HepG2 (cell line): ENCODE data around the gene PTPRN. TPM values are rescaled to one million over a fixed set of nuclear protein-coding genes. Genes with fewer than 3 reads are reported as not detected.

Experiments
- BCLAF1 ChIP-seq: fragments of 450-650 bp; IDR thresholded peaks from 2 replicates; pipeline ENCODE4 v1.6.1; 2017; ENCODE audit warnings: mild to moderate bottlenecking
- DR1 ChIP-seq: sonication (generic); formaldehyde crosslinking; IDR thresholded peaks from 2 replicates; pipeline ENCODE4 v1.8.0; 2021; ENCODE audit warnings: mild to moderate bottlenecking, missing genetic modification reagents, inconsistent platforms
- ESRRA ChIP-seq: sonication (generic); formaldehyde crosslinking; IDR thresholded peaks from 2 replicates; pipeline ENCODE4 v1.5.1; 2020; ENCODE audit warnings: mild to moderate bottlenecking, low read depth, missing genetic modification reagents
- GLI4 ChIP-seq: sonication (generic); formaldehyde crosslinking; IDR thresholded peaks from 2 replicates; pipeline ENCODE4 v1.5.1; 2020; ENCODE audit warnings: missing genetic modification reagents, mild to moderate bottlenecking, moderate library complexity, borderline replicate concordance
- GPBP1L1 ChIP-seq: sonication (generic); formaldehyde crosslinking; IDR thresholded peaks from 2 replicates; pipeline ENCODE4 v1.5.0; 2020; ENCODE audit warnings: mild to moderate bottlenecking, missing genetic modification reagents
- HDAC2 ChIP-seq: sonication (generic); formaldehyde crosslinking; IDR thresholded peaks from 2 replicates; pipeline ENCODE4 v1.4.0; 2020; ENCODE audit warnings: missing genetic modification reagents
- HES4 ChIP-seq: sonication (generic); formaldehyde crosslinking; IDR thresholded peaks from 2 replicates; pipeline ENCODE4 v1.9.0; 2021; ENCODE audit warnings: mild to moderate bottlenecking, missing genetic modification reagents, borderline replicate concordance
- KLF16 ChIP-seq, 2 experiments: sonication (generic) in 1 of 2; formaldehyde crosslinking in 1 of 2; IDR thresholded peaks; 2 replicates each; pipeline versions ENCODE4 v1.6.1 to v1.8.0; 2016 to 2023; ENCODE audit warnings: missing genetic modification reagents in 2 of 2, missing compliant biosample characterization in 1 of 2
- MLX ChIP-seq: IDR thresholded peaks from 2 replicates; pipeline ENCODE4 v1.6.1; 2016
- NFKBIZ ChIP-seq: IDR thresholded peaks from 2 replicates; pipeline ENCODE4 v1.6.1; 2018; ENCODE audit warnings: missing genetic modification reagents, missing compliant biosample characterization
- PCBP1 ChIP-seq: fragments of 200-400 bp; formaldehyde crosslinking; IDR thresholded peaks from 2 replicates; pipeline ENCODE4 v1.6.1; 2017; ENCODE audit warnings: mild to moderate bottlenecking, low read depth, low read length, borderline replicate concordance
- SIN3A ChIP-seq: IDR thresholded peaks from 2 replicates; pipeline ENCODE4 v1.6.1; 2011; ENCODE audit warnings: low read depth, mild to moderate bottlenecking, control low read depth, low read length, borderline replicate concordance
- ZKSCAN5 ChIP-seq: sonication (generic); formaldehyde crosslinking; IDR thresholded peaks from 2 replicates; pipeline ENCODE4 v1.5.1; 2020; ENCODE audit warnings: mild to moderate bottlenecking, missing genetic modification reagents
- ZNF251 ChIP-seq: sonication (generic); formaldehyde crosslinking; IDR thresholded peaks from 2 replicates; pipeline ENCODE4 v1.9.0; 2021; ENCODE audit warnings: mild to moderate bottlenecking, missing genetic modification reagents
- ZNF574 ChIP-seq: sonication (generic); formaldehyde crosslinking; IDR thresholded peaks from 2 replicates; pipeline ENCODE4 v1.4.0; 2020; ENCODE audit warnings: missing genetic modification reagents
- ZNF605 ChIP-seq: sonication (generic); formaldehyde crosslinking; IDR thresholded peaks from 2 replicates; pipeline ENCODE4 v1.8.0; 2022; ENCODE audit warnings: mild to moderate bottlenecking, missing genetic modification reagents
- ZNF674 ChIP-seq: sonication (generic); formaldehyde crosslinking; IDR thresholded peaks from 2 replicates; pipeline ENCODE4 v1.5.0; 2020; ENCODE audit warnings: low read depth, mild to moderate bottlenecking, missing genetic modification reagents
- polyA plus RNA-seq, 8 experiments: library from polyadenylated mRNA; depleted of rRNA in 3 of 8; stranded (reverse) in 7 of 8; unstranded in 1 of 8; fragments of >200 nt; fragmentation: Illumina TruSeq in 4 of 8; extraction: Trizol in 4 of 8; gene quantifications; 2 replicates each; pipeline versions ENCODE4 v1.2.1 to v1.2.3, GENCODE V29; 2011 to 2016; ENCODE audit warnings: low read depth in 4 of 8, missing spikeins in 1 of 8, mixed read lengths in 1 of 8; ENCODE audit not compliant: insufficient read depth in 1 of 8
- total RNA-seq, 5 experiments: library from RNA; depleted of rRNA; stranded (reverse); fragments of >200 nt; fragmentation: Illumina TruSeq; extraction: Trizol; gene quantifications; 2 replicates each; pipeline ENCODE4 v1.2.3, GENCODE V29; 2016; ENCODE audit warnings: low read depth in 1 of 5
- TF ChIP-seq, protein P1 (sequence below): conservative IDR thresholded peaks from 2 replicates; pipeline ENCODE4 v1.6.1; 2018; ENCODE audit warnings: missing genetic modification reagents
- TF ChIP-seq, protein P2 (sequence below): sonication (generic); formaldehyde crosslinking; IDR thresholded peaks from 2 replicates; pipeline ENCODE4 v1.8.0; 2022; ENCODE audit warnings: missing genetic modification reagents, low read depth, mild to moderate bottlenecking, borderline replicate concordance

Gene PTPRN
- total and polyA plus RNA-seq, 2 of the 13 experiments (the other 11 are each of a cell fraction or from before 2014, with no cell fraction given), result 0.26 TPM; not detected in 1

DNA sequence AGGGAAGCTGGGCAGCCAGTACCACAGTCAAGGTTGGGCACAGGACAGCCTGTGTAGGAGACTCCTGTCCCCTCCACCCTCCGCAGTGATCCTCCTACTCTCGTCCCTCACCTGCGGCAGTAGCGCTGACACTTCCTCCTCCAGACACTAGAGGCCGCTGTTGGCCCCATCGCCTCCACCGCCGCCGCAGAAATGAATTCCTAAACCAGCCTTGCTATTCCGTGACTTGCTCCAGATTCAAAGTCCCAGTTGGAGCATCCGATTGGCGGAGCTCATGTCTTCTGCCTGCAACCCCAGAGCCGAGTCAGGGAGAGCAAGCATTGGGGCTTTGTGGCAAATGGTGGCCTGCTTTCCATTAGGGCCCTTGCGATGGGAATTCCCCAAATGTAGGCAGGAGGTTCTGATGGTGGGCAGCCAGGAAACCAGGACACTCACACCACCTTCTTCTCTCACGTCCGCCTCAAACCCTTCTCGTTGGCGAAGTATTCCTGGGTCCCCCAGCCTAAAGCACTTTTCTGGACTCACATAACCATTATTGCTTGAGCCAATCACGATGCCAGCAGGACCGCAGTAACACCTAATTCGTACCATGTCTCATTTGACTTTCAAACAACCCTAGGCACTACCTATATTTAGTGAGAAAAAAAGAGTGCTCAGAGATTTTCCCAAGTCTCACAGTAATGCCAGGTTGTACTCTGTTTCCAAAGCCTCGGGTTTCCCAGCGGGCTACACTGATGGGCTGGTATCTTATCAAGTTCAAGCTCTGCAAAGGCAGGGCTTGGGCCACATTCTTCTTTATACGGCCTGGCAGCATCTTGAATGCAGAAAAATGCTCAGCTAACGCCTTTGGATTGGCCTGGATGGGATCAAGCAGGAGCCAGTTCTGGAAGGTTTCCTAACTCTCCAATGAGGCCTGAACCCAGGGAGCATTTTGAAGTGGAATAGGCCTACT lies 31.2 kb downstream of the PTPRN start (continued):
- no peak for TF ChIP-seq BCLAF1
- peak in 1 of 2 experiments; percentile 72; a peak in 1 of 4 replicates for TF ChIP-seq KLF16 (CRISPR knock-in tag; IDR thresholded peaks at IDR 0.05)
- peak; percentile 97 for TF ChIP-seq ZNF574 (CRISPR knock-in tag)
- TF ChIP-seq, protein P1, sequence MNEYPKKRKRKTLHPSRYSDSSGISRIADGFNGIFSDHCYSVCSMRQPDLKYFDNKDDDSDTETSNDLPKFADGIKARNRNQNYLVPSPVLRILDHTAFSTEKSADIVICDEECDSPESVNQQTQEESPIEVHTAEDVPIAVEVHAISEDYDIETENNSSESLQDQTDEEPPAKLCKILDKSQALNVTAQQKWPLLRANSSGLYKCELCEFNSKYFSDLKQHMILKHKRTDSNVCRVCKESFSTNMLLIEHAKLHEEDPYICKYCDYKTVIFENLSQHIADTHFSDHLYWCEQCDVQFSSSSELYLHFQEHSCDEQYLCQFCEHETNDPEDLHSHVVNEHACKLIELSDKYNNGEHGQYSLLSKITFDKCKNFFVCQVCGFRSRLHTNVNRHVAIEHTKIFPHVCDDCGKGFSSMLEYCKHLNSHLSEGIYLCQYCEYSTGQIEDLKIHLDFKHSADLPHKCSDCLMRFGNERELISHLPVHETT (CRISPR knock-in tag), result no peak
- no peak for TF ChIP-seq ZNF251 (CRISPR knock-in tag)
- no peak for TF ChIP-seq GPBP1L1 (CRISPR knock-in tag)
- TF ChIP-seq ZNF605 (CRISPR knock-in tag), result 0 out of 2 replicates have a peak, but pooled peaks have one; percentile 21
- TF ChIP-seq ZNF674 (CRISPR knock-in tag), result no peak
- no peak for TF ChIP-seq PCBP1
- TF ChIP-seq HDAC2 (CRISPR knock-in tag), result peak; percentile 51; the same call in 1 of the 2 replicates
- TF ChIP-seq, protein P2, sequence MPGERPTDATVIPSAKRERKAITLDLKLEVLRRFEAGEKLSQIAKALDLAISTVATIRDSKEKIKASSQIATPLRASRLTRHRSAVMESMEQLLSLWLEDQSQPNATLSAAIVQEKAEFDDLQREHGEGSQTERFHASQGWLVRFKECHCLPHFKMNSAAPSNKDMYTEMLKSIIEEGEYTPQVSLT (CRISPR knock-in tag), result no peak
- no peak for TF ChIP-seq ESRRA (CRISPR knock-in tag)
- TF ChIP-seq ZKSCAN5 (CRISPR knock-in tag), result no peak
- TF ChIP-seq SIN3A, result no peak
- TF ChIP-seq GLI4 (CRISPR knock-in tag), result no peak
- TF ChIP-seq DR1 (CRISPR knock-in tag), result no peak
- TF ChIP-seq MLX, result 0 out of 2 replicates have a peak, but pooled peaks have one; percentile 27
- no peak for TF ChIP-seq NFKBIZ (CRISPR knock-in tag)
- no peak for TF ChIP-seq HES4
